PC-9 (cell line): Measurements from ENCODE around the gene FOS. TPM values are rescaled to one million over a fixed set of nuclear protein-coding genes. Genes with fewer than 3 reads are reported as not detected.

Source experiments
- BruUV-seq: library from RNA; stranded (reverse); fragments of 400-500 nt; replicated peaks from 2 replicates; lab custom pipeline; 2021; lab: Mats Ljungman, UMichigan
- CTCF ChIA-PET: fragments of 300-600 bp; sonication (Branson Sonifier 250); formaldehyde crosslinking; loops from one replicate; lab custom pipeline; 2022; ENCODE audit warnings: antibody characterized with exemption; lab: Charles Lee
- POLR2A ChIA-PET: fragments of 300-600 bp; sonication (Branson Sonifier 250); formaldehyde crosslinking; loops from one replicate; lab custom pipeline; 2022; ENCODE audit warnings: antibody characterized with exemption; ENCODE audit not compliant: unreplicated experiment; lab: Charles Lee
- DNase-seq, 2 experiments: peaks; one replicate each; pipeline versions ENCODE4 v3.0.0 to v3.0.0-alpha.2; 2015 to 2022; ENCODE audit warnings: mixed read lengths in 1 of 2
- H2AFZ ChIP-seq: fragments of 200-600 bp; sonication (generic); 2 replicates; pipeline ENCODE4 v1.8.1; 2017; ENCODE audit warnings: antibody characterized with exemption
- H3F3A ChIP-seq: fragments of 200-600 bp; sonication (generic); 2 replicates; pipeline ENCODE4 v1.8.1; 2017; ENCODE audit warnings: antibody characterized with exemption, mild to moderate bottlenecking, low read depth; ENCODE audit not compliant: insufficient read depth
- H3K27ac ChIP-seq: fragments of 200-600 bp; sonication (generic); 2 replicates; pipeline ENCODE4 v1.6.1; 2016; ENCODE audit warnings: mixed run types
- H3K27me3 ChIP-seq: fragments of 200-600 bp; sonication (generic); 2 replicates; pipeline ENCODE4 v1.6.1; 2016; ENCODE audit warnings: low read depth, mixed run types; ENCODE audit not compliant: insufficient read depth
- H3K36me3 ChIP-seq: fragments of 200-600 bp; sonication (generic); 2 replicates; pipeline ENCODE4 v1.6.1; 2016; ENCODE audit warnings: low read depth, mixed run types
- H3K4me1 ChIP-seq: fragments of 200-600 bp; sonication (generic); replicated peaks from 2 replicates; pipeline ENCODE4 v1.6.1; 2016; ENCODE audit warnings: mixed run types; ENCODE audit not compliant: insufficient read depth
- H3K4me2 ChIP-seq: fragments of 200-600 bp; sonication (generic); 2 replicates; pipeline ENCODE4 v1.6.1; 2017; ENCODE audit warnings: mixed run types
- H3K4me3 ChIP-seq: fragments of 200-600 bp; sonication (generic); 2 replicates; pipeline ENCODE4 v1.6.1; 2016; ENCODE audit warnings: mixed run types
- H3K79me2 ChIP-seq: fragments of 200-600 bp; sonication (generic); 2 replicates; pipeline ENCODE4 v1.6.1; 2017; ENCODE audit warnings: low read depth, mixed run types
- H3K9me2 ChIP-seq: fragments of 200-600 bp; sonication (generic); 2 replicates; pipeline ENCODE4 v1.8.1; 2017; ENCODE audit warnings: mild to moderate bottlenecking; ENCODE audit not compliant: insufficient read depth
- H3K9me3 ChIP-seq: fragments of 200-600 bp; sonication (generic); 2 replicates; pipeline ENCODE4 v1.8.1; 2016; ENCODE audit warnings: low read depth; ENCODE audit not compliant: insufficient read depth
- H4K20me1 ChIP-seq: fragments of 200-600 bp; sonication (generic); 2 replicates; pipeline ENCODE4 v1.8.1; 2017; ENCODE audit not compliant: insufficient read depth
- EZH2 ChIP-seq: fragments of 200-600 bp; sonication (generic); IDR thresholded peaks from 2 replicates; pipeline ENCODE4 v1.8.0; 2017; ENCODE audit warnings: antibody characterized with exemption, low read depth
- intact Hi-C: fragments of 100-400 bp; cut with micrococcal nuclease; formaldehyde crosslinking; loops from one replicate; pipeline ENCODE4 v1.10.0; 2022; ENCODE audit not compliant: unreplicated experiment
- total RNA-seq: library from RNA; stranded (reverse); gene quantifications from 2 replicates; pipeline ENCODE4 v1.2.3, GENCODE V29; 2021
- TF ChIP-seq, protein P1 (sequence below): fragments of 200-600 bp; sonication (generic); conservative IDR thresholded peaks from 2 replicates; pipeline ENCODE4 v1.6.1; 2017; ENCODE audit warnings: mixed run types, antibody characterized with exemption, mild to moderate bottlenecking, moderate library complexity

FOS gene
- total RNA-seq, 1 experiment from 2014 or later: 84.6 TPM

DNA sequence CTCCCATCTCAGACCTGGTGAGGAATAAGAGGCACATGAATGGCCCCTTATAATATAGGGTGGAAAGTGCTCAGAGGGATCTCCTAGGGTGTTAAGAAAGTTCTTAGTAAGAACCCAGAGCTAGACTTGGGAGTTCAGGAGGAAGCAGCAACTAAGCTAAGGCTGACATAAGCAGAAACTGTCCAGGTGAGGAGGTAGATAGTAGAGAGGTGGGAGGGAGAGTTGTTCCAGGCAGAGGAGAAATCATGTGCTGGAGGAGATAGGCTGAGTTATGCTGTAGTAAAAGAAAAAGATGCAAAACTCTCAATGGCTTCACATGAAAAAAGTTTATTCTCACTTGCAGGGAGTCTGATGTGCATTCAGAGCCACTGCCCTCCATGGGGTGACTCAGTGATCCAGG lies 50.7 kb downstream of the FOS start:
- no peaks in the 10 kb centered on the region for H3K4me1 ChIP-seq
- intact Hi-C loops: no loop called here
- no peak for DNase-seq
- no peaks in the 10 kb centered on the region for H3K9me3 ChIP-seq
- H3K9me2 ChIP-seq: no peaks in the 10 kb centered on the region
- H4K20me1 ChIP-seq: no peaks in the 10 kb centered on the region
- TF ChIP-seq, protein P1, sequence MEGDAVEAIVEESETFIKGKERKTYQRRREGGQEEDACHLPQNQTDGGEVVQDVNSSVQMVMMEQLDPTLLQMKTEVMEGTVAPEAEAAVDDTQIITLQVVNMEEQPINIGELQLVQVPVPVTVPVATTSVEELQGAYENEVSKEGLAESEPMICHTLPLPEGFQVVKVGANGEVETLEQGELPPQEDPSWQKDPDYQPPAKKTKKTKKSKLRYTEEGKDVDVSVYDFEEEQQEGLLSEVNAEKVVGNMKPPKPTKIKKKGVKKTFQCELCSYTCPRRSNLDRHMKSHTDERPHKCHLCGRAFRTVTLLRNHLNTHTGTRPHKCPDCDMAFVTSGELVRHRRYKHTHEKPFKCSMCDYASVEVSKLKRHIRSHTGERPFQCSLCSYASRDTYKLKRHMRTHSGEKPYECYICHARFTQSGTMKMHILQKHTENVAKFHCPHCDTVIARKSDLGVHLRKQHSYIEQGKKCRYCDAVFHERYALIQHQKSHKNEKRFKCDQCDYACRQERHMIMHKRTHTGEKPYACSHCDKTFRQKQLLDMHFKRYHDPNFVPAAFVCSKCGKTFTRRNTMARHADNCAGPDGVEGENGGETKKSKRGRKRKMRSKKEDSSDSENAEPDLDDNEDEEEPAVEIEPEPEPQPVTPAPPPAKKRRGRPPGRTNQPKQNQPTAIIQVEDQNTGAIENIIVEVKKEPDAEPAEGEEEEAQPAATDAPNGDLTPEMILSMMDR: no peak
- no peak for TF ChIP-seq EZH2
- no peak overlapping the region for H3K27ac ChIP-seq
- no peaks in the 10 kb centered on the region for H3K27me3 ChIP-seq
- H3K79me2 ChIP-seq: no peaks in the 10 kb centered on the region
- H2AFZ ChIP-seq: no peak overlapping the region
- no TSS peak for BruUV-seq
- no peak overlapping the region for H3K4me2 ChIP-seq
- H3K36me3 ChIP-seq: no peaks in the 10 kb centered on the region
- no peaks in the 10 kb centered on the region for H3F3A ChIP-seq
- H3K4me3 ChIP-seq: no peak overlapping the region
- ChIA-PET POLR2A (no interaction called here), CTCF (interaction anchor here (0.7 kb wide), 2 partner anchors 13 to 701 kb away, joined by 3 to 5 read pairs; no protein-coding TSS in a partner anchor)

DNA sequence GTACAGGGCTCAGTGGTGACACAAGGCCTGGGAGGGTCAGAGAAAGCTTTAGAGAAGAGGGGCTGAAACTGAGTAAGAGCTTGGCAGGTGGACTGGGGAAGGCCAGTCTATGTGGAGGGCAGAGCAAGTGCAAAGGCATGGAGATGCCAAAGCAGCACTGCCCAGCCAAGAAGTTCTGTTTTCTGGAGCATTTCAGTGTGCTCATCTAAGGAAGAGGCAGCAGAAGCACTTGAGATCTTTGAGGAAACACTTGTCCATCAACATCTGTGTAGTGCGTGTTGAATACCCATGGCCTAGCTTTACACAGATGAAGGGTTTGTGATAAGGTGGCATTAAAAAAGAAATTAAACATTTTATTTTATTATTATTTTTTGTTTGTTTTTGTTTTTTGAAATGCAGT lies 52.8 kb downstream of the FOS start:
- no peaks in the 10 kb centered on the region for H3K36me3 ChIP-seq
- H3K79me2 ChIP-seq: no peaks in the 10 kb centered on the region
- DNase-seq: no peak
- no peaks in the 10 kb centered on the region for H3K9me2 ChIP-seq
- H4K20me1 ChIP-seq: no peaks in the 10 kb centered on the region
- no peaks in the 10 kb centered on the region for H3F3A ChIP-seq
- H3K9me3 ChIP-seq: no peaks in the 10 kb centered on the region
- H3K27ac ChIP-seq: no peak overlapping the region
- H2AFZ ChIP-seq: no peak overlapping the region
- BruUV-seq: no TSS peak
- ChIA-PET POLR2A (no interaction called here), CTCF (interaction anchor here (0.5 kb wide), 1 partner anchor 1185 kb away, joined by 3 read pairs; no protein-coding TSS in a partner anchor)
- H3K4me2 ChIP-seq: no peak overlapping the region
- TF ChIP-seq, protein P1: no peak
- no peak for TF ChIP-seq EZH2
- no peak overlapping the region for H3K4me3 ChIP-seq
- H3K4me1 ChIP-seq: no peaks in the 10 kb centered on the region
- intact Hi-C loops: no loop called here
- H3K27me3 ChIP-seq: no peaks in the 10 kb centered on the region

Other genes starting within 250 kb of the FOS start
- gene MLH3, start 227.4 kb upstream of the FOS start, total RNA-seq: 47.6 and 48.7 TPM in 2 replicates
- 46.5 and 98.9 TPM in 2 replicates for gene ACYP1, start 214.8 kb upstream of the FOS start, total RNA-seq
- 11.9 and 13.8 TPM in 2 replicates for gene ZC2HC1C, start 209.2 kb upstream of the FOS start, total RNA-seq
- gene NEK9, start 151.8 kb upstream of the FOS start, total RNA-seq: 170 and 174 TPM in 2 replicates
- gene TMED10, start 102.2 kb upstream of the FOS start, total RNA-seq: 709 and 770 TPM in 2 replicates
- gene JDP2, start 149.2 kb downstream of the FOS start, total RNA-seq: 186 and 300 TPM in 2 replicates
- 55.7 and 79.0 TPM in 2 replicates for gene BATF, start 243.6 kb downstream of the FOS start, total RNA-seq